Cardiac septum (tissue), 1 donor: Measurements from ENCODE around the gene ERN1. TPM values are rescaled to one million over a fixed set of nuclear protein-coding genes. Genes with fewer than 3 reads are reported as not detected.
"Not testable (repeated sequence)": the region's sequence is repeated elsewhere in the genome, so short reads cannot be mapped to it uniquely, and the experiment has no call there.

ENCODE experiments used
- DNase-seq: peaks from one replicate; pipeline ENCODE4 v3.0.0-alpha.2; 2020; ENCODE audit warnings: low spot score
- intact Hi-C: fragments of 100-400 bp; cut with DNase I; formaldehyde crosslinking; loops from one replicate; pipeline ENCODE4 v1.14.0; 2022
- total RNA-seq: library from RNA; stranded (reverse); fragmentation: NEBNext Ultra II Directional; extraction: Animal tissue kit (Norgen Biotek cat#: 25700); gene quantifications from one replicate; pipeline ENCODE4 v1.2.1, GENCODE V29; 2021
- donor health status: DM: no; HTN: no; CAD: no.

Gene ERN1
- total RNA-seq, 1 donor from 2014 or later, result 6.9 TPM

DNA sequence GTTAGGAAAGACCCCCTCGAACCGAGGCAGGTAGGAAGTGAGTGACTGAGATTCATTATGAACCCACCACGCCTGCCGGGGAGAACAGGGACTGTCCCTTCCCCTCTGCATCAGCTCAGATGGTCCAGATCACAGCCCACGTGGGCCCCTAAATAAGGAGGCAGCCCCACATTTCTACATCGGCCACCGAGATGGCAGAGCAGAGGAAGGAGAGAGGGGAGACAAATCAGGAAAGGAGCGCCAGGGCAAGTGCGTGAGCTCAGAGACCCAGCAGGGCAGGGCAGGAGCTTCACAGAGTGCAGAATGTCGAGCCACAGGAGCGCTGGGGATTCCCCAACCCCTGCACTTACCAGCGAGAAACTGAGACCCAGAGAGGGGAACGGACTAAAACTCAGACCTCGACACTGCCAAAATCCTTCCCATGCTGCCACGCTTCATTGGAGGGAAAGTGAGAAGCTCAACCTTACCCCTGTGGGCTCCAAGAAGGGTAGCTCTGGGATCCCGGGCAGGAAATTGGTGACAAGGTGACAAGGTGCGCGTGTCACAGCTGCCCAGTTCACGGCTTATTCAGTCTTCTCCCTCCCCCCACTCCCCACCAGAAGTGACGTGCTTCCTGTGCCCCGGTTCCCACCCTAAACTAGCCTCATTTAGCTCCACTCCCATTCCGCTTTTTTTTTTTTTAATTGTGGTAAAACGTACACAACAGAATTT, 109.7 kb downstream of the ERN1 start, which contains the start of gene ICAM2:
Gene ICAM2, minus strand, starts transcription at position 578 of the 711 bp plus-strand sequence. CDS start 13,942 bp downstream, outside the sequence.
- DNase-seq, result no peak
- intact Hi-C loops, result no loop called here

GRCh38 chr17:64019551-64019961, 110.4 kb downstream of the ERN1 start:
- intact Hi-C loops, DNase-seq: not testable (repeated sequence)

DNA sequence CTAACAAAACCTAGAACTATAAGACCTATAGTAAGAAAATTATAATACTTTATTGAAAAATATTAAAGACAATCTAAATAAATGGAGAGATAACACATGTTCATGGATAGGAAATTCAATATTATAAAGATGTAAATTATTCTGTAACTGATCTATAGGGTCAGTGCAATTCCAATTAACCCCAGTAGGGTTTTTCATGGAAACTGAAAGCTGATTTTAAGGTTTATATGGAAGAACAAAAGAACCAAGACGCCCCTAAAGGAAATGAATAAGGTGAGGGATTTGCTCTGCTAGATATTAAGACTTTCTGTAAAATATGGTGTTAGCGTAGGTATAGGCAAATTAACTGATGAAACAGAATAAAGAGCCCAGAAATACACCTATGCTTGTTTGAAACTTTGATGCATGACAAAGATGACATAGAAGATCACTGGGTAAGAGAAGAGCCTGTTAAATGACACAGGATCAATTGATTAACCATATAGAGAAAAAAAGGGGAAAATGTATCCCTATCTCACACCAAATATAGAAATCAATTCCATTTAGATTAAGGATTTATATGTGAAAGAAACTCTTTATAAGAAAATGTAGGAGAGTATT, 112.5 kb downstream of the ERN1 start:
- DNase-seq, result no peak

DNA sequence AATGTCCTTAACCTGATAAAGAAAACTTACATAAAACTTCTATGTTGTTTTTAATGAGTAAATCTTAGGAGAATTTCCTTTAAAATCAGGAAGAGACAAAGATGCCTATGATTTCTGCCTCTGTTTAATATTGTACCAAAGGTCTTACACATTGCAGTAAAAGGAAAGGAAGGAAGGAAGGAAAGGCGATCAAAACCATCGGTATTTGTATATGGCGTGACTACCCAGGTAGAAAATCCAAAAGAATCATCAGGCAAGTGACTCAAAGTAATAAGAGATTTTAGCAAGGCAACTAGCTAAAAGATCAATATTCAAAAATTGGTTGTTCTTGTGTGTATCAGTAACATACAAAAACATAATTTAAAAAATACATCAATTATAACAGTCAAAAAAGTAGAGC, 113.0 kb downstream of the ERN1 start:
- DNase-seq, result no peak
- intact Hi-C loops, result no loop called here

More for the DNA sequence above, 112.5 kb downstream of the ERN1 start:
- intact Hi-C loops, result no loop called here

GRCh38 chr17:64016231-64016784, 113.6 kb downstream of the ERN1 start:
- intact Hi-C loops, result no loop called here
- no peak for DNase-seq

DNA sequence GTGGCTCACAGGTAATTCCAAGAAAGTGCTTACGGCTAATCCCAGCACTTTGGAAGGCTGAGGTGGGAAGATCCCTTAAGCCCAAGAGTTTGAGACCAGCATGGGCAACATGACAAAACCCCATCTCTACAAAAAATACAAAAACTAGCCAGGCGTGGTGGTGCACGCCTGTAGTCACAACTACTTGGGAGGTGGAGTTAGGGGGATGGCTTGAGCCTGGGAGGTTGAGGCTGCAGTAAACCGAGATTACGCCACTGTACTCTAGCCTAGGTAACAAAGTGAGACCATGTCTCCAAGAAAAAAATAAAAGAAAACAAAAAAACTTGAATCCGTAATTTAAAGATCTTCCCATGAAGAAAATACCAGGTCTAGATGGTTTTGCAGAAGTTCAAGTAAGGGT, 114.5 kb downstream of the ERN1 start:
- DNase-seq, result no peak
- intact Hi-C loops, result no loop called here

GRCh38 chr17:64009571-64010402, 120.2 kb downstream of the ERN1 start:
- DNase-seq, result no peak
- intact Hi-C loops, result no loop called here

DNA sequence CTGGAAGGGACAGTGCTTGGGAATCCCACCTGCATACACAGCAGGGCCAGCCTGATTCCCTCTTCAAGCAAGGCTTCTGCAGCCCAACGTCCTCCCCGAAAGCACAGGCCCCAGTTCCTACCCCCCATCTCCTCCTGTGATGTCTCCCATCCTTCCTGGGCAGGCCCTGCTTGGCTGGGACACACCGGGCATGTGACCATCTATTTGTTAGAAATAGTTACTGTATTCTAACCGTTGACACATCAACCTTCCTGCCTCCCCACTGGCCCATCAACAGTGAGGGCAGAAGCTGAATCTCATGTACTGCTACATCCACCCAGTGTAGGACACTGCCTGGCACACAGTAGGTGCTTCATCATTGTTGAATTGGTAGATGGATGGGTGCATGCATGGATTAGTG, 121.1 kb downstream of the ERN1 start:
- intact Hi-C loops, result no loop called here

DNA sequence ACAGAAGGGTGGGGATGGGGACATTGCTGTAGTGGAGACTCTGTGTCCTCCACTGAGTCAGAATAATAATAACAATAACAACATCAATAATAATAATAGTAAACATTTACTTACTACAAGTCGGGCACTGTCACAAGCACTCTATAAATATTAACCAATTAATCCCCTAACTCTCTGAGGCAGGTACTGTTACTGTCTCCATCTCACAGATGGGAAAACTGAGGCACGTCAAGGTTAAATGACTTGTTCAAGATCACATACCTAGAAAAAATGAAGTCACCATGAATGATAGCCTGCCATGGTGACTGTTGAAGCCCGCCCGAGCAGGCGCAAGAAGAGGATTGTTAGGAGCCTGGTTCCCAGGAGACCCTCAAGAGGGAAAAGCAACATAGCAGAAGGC, 121.6 kb downstream of the ERN1 start:
- no peak for DNase-seq
- intact Hi-C loops, result no loop called here

More for the DNA sequence above, 121.1 kb downstream of the ERN1 start:
- no peak for DNase-seq

GRCh38 chr17:64007838-64008282, 122.1 kb downstream of the ERN1 start:
- intact Hi-C loops, result no loop called here
- no peak for DNase-seq

DNA sequence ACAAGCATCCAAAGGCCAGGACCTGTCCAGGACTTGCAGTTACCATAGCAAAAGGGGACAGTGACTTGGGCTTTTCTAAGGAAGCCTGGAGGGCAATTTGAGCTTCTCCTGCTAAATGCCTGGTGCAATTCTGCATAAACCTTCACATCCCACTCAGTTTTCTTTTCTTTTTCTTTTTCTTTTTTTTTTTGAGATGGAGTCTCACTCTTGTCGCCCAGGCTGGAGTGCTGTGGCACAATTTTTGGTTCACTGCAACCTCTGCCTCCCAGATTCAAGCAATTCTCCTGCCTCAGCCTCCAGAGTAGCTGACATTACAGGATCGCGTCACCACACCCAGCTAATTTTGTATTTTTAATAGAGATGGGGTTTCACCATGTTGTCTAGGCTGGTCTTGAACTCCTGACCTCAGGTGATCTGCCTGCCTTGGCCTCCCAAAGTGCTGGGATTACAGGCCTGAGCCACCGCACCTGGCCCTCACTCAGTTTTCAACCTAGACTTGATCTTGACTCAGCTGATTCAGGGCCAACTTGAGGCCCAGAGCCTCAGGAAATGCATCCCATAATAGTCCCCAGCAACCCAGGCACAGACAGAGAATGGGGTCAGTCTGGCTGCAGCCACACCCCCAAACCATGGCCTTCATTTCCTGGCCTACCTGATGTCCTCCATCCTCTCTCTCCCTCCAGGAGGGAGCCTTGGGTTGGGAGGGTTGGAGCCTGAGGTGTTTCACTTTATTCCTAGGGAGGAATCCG, 122.7 kb downstream of the ERN1 start:
- DNase-seq, intact Hi-C loops: not testable (repeated sequence)

DNA sequence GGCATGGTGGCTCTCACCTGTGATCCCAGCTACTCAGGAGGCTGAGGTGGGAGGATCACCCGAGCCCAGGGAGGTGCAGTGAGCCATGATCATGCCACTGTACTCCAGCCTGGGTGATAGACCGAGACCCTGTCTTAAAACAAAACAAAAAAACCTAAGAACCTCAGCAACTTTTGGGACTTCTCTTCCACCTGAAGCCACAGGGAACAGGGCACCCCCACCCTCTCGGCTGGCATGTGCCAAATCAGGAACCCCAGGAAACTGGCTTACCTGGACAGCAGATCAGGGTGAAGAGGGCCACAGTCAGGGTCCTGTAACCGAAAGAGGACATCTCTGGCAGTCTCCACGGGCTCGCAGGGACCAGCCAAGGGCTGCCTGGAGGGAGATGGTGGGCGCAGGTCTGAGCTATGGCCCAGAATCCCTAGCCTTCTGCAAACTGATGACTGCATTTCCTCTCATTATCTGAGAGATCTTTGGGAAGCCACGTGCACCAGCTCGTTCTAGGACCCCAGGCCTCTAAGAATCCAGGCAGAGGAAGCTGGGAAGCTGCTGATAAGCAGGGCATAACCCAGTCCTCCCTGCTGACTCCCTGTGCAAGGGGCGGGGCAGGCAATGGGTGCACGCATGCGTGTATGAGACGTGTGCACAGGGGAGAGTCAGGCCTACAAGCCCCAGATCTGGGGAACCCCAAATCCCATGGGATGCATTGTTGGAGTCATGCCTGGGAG, 123.4 kb downstream of the ERN1 start:
- intact Hi-C loops, result no loop called here
- no peak for DNase-seq

- DNase-seq, result no peak
- intact Hi-C loops, result no loop called here
These were observed 124.2 kb downstream of the ERN1 start for GRCh38 chr17:64005734-64006167.

- no peak for DNase-seq
- intact Hi-C loops, result no loop called here
These were observed 124.8 kb downstream of the ERN1 start for GRCh38 chr17:64004903-64005733.

DNA sequence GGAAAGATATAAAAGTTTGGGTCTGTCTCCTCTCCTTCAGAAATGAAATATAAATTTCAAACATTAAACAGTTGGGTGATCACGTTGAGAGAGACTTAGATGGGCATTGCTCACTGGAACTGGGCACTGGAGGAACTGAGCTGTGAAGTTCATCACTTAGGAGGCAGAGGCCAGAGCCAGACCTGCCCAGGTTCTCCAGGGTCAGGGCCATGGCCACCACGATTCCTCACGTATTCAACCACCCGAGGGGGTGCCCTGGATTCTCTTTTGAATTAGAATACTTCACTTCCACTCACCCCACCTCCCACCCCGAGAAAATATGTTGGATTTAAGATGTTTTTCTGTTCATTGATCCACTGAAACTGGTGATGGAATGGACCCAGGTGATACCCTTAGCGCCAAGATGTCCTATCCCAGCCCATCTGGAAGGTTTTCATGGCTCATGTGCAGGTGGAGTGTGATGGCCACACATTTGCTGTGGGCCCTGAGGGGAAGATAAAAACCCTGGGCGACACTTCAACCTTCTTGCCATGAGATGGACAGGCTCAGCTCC, 125.7 kb downstream of the ERN1 start:
- intact Hi-C loops, result no loop called here
- no peak for DNase-seq

- intact Hi-C loops, result no loop called here
- DNase-seq, result no peak
These were observed 126.3 kb downstream of the ERN1 start for GRCh38 chr17:64003526-64004121.
